Thyroid gland (tissue), 4 donors: ENCODE results near the gene C10orf67. TPM values are rescaled to one million over a fixed set of nuclear protein-coding genes. Genes with fewer than 3 reads are reported as not detected.

Experiments
- DNase-seq, 2 donors: peaks; one replicate each; pipeline ENCODE4 v3.0.0-alpha.2; 2019
- H3K27ac ChIP-seq, 3 donors: fragments of 200-600 bp; sonication (generic); 1 replicate in 2 of 3; 2 replicates in 1 of 3; pipeline ENCODE4 v1.5.1; 2016 to 2019; ENCODE audit warnings: mild to moderate bottlenecking in 1 of 3, moderate library complexity in 1 of 3
- H3K27me3 ChIP-seq: fragments of 200-600 bp; sonication (generic); one replicate; pipeline ENCODE4 v1.5.1; 2019
- H3K36me3 ChIP-seq, 2 donors: fragments of 200-600 bp; sonication (generic); one replicate each; pipeline ENCODE4 v1.5.1; 2016 to 2019
- H3K4me1 ChIP-seq, 2 donors: fragments of 200-600 bp; sonication (generic); one replicate each; pipeline ENCODE4 v1.5.1; 2017 to 2019
- H3K4me3 ChIP-seq, 3 donors: fragments of 200-600 bp; sonication (generic); replicated peaks in 1 of 3; 1 replicate in 2 of 3; 2 replicates in 1 of 3; pipeline ENCODE4 v1.5.1; 2016; ENCODE audit warnings: mild to moderate bottlenecking in 1 of 3
- H3K9me3 ChIP-seq: fragments of 200-600 bp; sonication (generic); one replicate; pipeline ENCODE4 v1.5.1; 2017
- CTCF ChIP-seq, 6 experiments: fragments of 200-600 bp in 3 of 6; fragments of 450-650 bp in 3 of 6; sonication (generic) in 3 of 6; IDR thresholded peaks; one replicate each; pipeline ENCODE4 v1.5.1; 2016 to 2019; ENCODE audit warnings: antibody characterized with exemption in 6 of 6, mild to moderate bottlenecking in 2 of 6, inconsistent platforms in 1 of 6, moderate library complexity in 1 of 6
- WGBS, 2 donors: methylation state at CpG; one replicate each; pipeline ENCODE4 v1.1.5; 2017; 5-methylcytosine and 5-hydroxymethylcytosine counted together
- intact Hi-C: fragments of 100-400 bp; cut with DNase I; formaldehyde crosslinking; loops from one replicate; pipeline ENCODE4 v1.15.1; 2023
- microRNA counts, 2 donors: library from miRNA; unstranded; fragments of <30 nt; microRNA quantifications; one replicate each; lab custom pipeline; 2016 to 2017
- microRNA-seq: library from miRNA; unstranded; fragments of <30 nt; microRNA quantifications from one replicate; pipeline ENCODE4, GENCODE V29; 2016
- small RNA-seq: library from RNA; depleted of rRNA; stranded (forward); fragments of <200 nt; gene quantifications from one replicate; pipeline ENCODE3, GENCODE V24; 2016
- total RNA-seq, 4 donors: library from RNA; depleted of rRNA; stranded (reverse); fragments of >200 nt; gene quantifications; one replicate each; pipeline ENCODE4 v1.2.3, GENCODE V29; 2016

The C10orf67 gene
- total RNA-seq, 4 donors from 2014 or later, result 0.13 to 0.98 (median 0.54) TPM; not detected in 1

GRCh38 chr10:23155169-23155568 is 189.4 kb downstream of the C10orf67 start:
- no peak overlapping the region for H3K4me3 ChIP-seq
- TF ChIP-seq CTCF (IDR thresholded peaks at IDR 0.05), result no peak
- DNase-seq, result no peak
- intact Hi-C loops, result loop anchor here (10.0 kb wide), 1 partner anchor 1400 kb away; no protein-coding TSS in a partner anchor
- no peaks in the 10 kb centered on the region for H3K9me3 ChIP-seq
- no peaks in the 10 kb centered on the region for H3K27me3 ChIP-seq
- peaks cover 8 to 12% of the 10 kb centered on the region in 2 donors for H3K4me1 ChIP-seq
- no peak overlapping the region for H3K27ac ChIP-seq
- 83 to 91% methylated on average over 7 of the region's 7 CpGs for WGBS, 2 donors
- H3K36me3 ChIP-seq, result no peaks in the 10 kb centered on the region

MicroRNAs within 50 kb of the gene (microRNA counts, 767-probe panel; counts per million panel counts)
- microRNA hsa-miR-1254 (lab: Ali Mortazavi, UCI), result 0 counts per million in 2 donors

Small RNA genes within 50 kb of the gene (microRNA-seq; reads per million reads assigned to microRNA genes)
- not detected for gene MIR1254-2

Small RNA genes within 50 kb of the gene (small RNA-seq; reads per million reads assigned to genes)
- not detected for gene MIR1254-2
- gene RF00561, result not detected

Other genes starting within 250 kb of the C10orf67 start
- 10 to 100 TPM; 15.4 to 49.6 (median 30.7) TPM for gene MSRB2, start 249.2 kb downstream of the C10orf67 start, total RNA-seq
- gene PTF1A, start 152.5 kb downstream of the C10orf67 start, total RNA-seq, result not detected
- 10 to 100 TPM; 18.7 to 23.9 (median 20.1) TPM for gene OTUD1, start 94.3 kb upstream of the C10orf67 start, total RNA-seq